22Rv1 (cell line): ENCODE results near the gene MADCAM1.

ENCODE experiments used
- ZFX ChIP-seq: fragments of 450-650 bp; IDR thresholded peaks from 2 replicates; pipeline ENCODE4 v1.6.1; 2017; ENCODE audit warnings: antibody characterized with exemption, borderline replicate concordance
- TF ChIP-seq, protein P1 (sequence below): fragments of 450-650 bp; IDR thresholded peaks from 2 replicates; pipeline ENCODE4 v1.5.1; 2017; ENCODE audit warnings: mild to moderate bottlenecking

DNA sequence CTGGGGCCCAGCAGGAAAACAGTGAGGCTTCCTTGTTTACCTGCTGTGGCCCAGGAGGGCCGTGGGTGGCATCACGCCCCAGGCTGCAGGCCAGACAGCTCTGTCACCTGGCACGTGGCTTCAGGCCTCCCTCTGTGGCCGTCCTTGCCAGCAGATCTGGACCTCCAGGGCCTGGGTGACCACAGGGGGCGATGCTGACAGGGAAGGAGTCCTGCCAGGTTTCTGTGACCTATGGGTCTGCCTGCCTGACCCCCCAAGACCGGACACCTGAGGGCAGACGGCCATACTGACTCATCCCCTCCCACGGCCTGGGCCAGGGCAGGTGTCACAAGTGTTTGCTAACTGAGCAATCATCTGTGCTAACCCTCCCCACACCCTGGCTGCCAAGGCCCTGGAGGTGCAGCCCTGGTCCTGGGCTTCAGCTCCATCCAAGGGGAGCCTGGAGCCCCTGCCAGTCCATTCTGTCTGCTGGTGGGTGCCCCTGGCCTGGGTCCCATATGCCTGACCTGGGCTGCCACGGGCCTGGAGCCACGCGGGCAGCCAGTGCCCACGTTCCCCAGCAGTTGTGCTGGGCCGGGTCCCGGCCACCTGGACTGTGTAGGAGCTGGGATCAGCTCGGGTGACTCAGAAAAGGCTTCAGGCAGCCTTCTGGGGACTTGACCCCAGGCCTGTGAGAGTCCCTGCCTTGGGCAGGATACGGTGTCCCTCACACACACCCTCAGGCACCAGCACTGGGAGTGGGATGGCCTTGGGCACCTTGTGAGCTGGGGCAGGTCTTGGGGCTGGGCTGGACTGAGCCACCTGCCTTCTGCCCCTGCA, 38.9 kb downstream of the MADCAM1 start:
- TF ChIP-seq, protein P1, sequence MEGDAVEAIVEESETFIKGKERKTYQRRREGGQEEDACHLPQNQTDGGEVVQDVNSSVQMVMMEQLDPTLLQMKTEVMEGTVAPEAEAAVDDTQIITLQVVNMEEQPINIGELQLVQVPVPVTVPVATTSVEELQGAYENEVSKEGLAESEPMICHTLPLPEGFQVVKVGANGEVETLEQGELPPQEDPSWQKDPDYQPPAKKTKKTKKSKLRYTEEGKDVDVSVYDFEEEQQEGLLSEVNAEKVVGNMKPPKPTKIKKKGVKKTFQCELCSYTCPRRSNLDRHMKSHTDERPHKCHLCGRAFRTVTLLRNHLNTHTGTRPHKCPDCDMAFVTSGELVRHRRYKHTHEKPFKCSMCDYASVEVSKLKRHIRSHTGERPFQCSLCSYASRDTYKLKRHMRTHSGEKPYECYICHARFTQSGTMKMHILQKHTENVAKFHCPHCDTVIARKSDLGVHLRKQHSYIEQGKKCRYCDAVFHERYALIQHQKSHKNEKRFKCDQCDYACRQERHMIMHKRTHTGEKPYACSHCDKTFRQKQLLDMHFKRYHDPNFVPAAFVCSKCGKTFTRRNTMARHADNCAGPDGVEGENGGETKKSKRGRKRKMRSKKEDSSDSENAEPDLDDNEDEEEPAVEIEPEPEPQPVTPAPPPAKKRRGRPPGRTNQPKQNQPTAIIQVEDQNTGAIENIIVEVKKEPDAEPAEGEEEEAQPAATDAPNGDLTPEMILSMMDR: no peak
- no peak for TF ChIP-seq ZFX
